NCI-H128 (cell line): ENCODE results near the gene KIAA1614.

ENCODE experiments used
- DNase-seq: peaks from one replicate; lab custom pipeline; 2025; ENCODE audit not compliant: unreplicated experiment; lab: John Stamatoyannopoulos, UW

The KIAA1614 gene

GRCh38 chr1:180912801-180913565, at the start of gene KIAA1614:
KIAA1614 (plus strand) TSS chr1:180912897; CDS start chr1:180913244, 347 bp downstream.
- DNase-seq = no peak

GRCh38 chr1:180863158-180863775, 49.4 kb upstream of the KIAA1614 start:
- peak; percentile 69 for DNase-seq

DNA sequence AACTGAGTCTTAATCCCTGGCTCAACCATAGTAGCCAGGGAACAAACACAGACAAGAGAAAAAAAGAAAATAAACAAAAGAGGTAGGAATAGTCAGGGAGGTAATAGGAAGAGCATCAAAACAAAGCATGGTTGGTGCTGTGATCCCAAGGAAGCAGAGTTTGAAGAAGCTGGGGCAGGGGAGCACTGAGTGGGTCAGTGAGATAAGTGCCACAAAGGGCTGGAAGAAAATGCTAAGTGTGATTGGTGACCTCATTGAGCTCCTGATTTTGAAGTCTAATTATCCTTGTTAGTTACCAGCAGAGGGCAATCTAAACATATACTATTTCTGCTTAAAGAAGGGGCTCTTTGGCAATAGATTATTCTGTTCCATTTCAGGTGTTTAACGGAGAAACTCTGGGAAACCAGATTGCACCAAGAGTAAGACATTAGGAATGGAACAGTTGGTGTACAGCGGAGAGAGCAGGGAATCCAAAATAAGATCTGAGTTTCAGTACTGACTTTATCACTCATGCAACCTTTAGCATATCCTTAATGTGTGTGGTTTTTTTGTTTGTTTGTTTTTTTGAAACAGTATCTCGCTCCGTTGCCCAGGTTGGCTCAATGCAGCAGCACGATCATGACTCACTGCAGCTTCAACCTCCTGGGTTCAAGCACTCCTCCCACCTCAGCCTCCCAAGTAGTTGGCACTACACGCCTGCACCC, 30.7 kb upstream of the KIAA1614 start:
- no peak for DNase-seq

GRCh38 chr1:180884588-180885300, 28.0 kb upstream of the KIAA1614 start:
- no peak for DNase-seq

DNA sequence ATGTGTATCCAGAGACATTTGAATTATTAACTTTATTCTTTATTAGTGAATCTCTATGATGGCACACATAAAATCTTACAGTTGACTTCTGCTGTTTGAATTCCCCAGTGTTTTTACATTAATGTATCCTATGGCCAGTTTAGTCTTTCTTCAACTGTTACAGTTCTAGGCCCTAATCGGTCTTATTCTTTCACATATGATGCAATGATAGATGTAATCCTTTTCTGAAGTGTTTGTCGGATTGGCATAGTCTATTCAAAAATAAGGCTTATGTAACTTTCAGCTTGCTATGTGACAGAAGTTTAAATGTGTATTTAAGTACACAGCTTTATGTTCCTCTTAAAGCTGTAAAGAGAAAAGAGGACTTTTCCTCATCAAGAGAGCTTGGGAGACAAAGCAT, 26.4 kb upstream of the KIAA1614 start:
- no peak for DNase-seq

DNA sequence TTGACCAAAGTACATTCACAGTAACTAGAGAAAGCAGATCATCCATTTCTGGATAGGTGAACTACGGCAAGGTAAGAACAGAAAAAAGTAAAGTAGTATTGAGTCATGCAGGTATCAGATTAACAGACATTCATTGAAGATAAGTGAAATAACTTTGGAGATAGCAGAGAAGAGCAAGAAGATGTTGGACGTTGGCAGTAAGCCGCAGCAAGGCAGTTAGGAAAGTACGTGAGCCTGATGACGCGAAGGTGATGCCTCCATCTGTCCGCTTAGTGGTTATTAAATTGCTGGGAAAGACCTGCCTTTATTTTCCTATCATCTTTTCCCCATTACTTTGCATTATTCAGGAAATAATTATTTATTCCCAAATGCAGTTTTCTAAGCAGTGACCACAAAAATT, 24.9 kb upstream of the KIAA1614 start:
- DNase-seq = no peak

- DNase-seq = no peak
These were observed 23.8 kb upstream of the KIAA1614 start for GRCh38 chr1:180888870-180889269.

- DNase-seq = no peak
These were observed 23.4 kb upstream of the KIAA1614 start for GRCh38 chr1:180889325-180889724.

DNA sequence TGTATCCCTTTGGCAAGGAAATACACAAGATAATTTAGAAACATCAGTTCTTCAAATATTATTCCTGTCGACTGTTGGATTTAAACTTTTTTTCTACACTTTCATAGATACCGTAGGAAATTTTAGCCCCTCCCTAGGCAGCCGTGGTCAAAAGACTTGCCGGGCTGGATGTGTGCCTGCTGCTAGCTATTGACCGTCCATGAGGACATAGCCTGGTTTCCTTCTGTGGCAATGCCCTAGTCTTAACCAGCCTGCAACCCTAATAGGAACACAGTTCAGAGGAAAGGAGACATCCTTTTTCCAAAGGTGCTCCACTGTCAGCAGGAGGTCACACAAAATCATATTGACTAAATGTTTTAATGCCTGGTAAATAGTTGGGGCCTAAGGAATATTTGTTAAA, 20.4 kb upstream of the KIAA1614 start:
- DNase-seq = no peak

- DNase-seq = no peak
These were observed 20.0 kb upstream of the KIAA1614 start for GRCh38 chr1:180892675-180893074.

- no peak for DNase-seq
These were observed 19.1 kb upstream of the KIAA1614 start for GRCh38 chr1:180893614-180894013.

- no peak for DNase-seq
These were observed 16.5 kb upstream of the KIAA1614 start for GRCh38 chr1:180896161-180896560.

- no peak for DNase-seq
These were observed 14.1 kb upstream of the KIAA1614 start for GRCh38 chr1:180898441-180899219.

GRCh38 chr1:180899262-180899661, 13.4 kb upstream of the KIAA1614 start:
- DNase-seq = no peak

GRCh38 chr1:180901076-180901990, 11.4 kb upstream of the KIAA1614 start:
- no peak for DNase-seq

GRCh38 chr1:180902541-180902940, 10.2 kb upstream of the KIAA1614 start:
- no peak for DNase-seq

DNA sequence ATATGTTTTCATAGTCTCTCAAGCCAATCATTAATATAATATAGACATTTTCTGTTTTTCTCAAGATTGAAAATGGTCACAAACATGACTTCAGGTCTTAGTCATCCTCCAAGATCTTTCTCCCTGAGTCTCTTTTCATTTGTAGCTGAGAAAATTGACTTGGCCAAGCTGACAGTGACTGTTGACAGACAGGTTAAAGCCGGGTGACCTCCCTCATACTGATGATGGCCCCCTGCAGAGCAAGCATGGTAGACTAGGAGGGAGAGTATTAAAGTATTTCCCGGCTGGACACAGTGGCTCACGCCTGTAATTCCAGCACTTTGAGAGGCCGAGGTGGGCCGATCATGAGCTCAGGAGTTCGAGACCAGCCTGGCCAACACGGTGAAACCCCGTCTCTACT, 6.8 kb upstream of the KIAA1614 start:
- DNase-seq = no peak

GRCh38 chr1:180906511-180906910, 6.2 kb upstream of the KIAA1614 start:
- no peak for DNase-seq

DNA sequence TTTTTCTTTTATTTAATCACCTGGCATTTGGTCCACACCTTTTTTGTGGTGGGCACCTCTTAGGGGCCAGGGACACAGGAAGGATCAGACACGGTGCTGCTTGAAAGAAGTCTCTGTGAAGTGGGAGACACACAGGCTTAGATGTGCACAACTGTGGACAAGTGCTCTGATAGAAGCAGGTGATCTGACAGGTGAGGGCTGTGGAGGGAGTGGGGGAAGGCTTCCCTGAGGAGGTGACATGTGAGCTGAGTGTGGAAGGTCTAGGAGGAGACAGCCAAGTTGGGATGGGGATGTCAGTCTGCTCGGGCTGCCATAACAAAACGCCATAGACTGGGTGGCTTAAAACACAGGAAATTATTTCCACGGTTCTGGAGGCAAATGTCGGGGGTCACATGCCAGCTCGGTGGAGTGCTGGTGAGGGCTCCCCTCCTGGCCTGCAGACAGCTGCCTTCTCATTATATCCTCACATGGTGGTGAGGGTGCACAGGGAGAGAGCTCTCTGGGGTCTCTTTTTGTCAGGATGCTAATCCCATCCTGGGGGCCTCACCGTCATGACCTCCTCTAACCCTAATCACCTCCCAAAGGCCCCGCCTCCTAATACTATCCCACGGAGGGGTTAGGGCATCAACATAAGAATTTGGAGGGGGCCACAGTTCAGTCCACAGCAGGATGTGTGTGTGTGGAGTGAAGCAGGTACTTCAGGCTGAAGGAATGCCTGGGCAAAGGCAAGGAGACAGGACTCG, 5.2 kb upstream of the KIAA1614 start:
- DNase-seq = no peak
